BJ (cell line): ENCODE data around the gene TMEM63C. TPM values are rescaled to one million over a fixed set of nuclear protein-coding genes. Genes with fewer than 3 reads are reported as not detected.

Experiments used
- CTCF ChIA-PET: fragments of 350-600 bp; formaldehyde crosslinking; extraction: SDS; loops from one replicate; lab custom pipeline; 2021; ENCODE audit warnings: antibody characterized with exemption, inconsistent platforms; lab: Yijun Ruan, JAX
- POLR2A ChIA-PET: fragments of 300-600 bp; sonication (Branson Sonifier 250); formaldehyde crosslinking; extraction: SDS; loops from one replicate; lab custom pipeline; 2021; ENCODE audit warnings: antibody characterized with exemption; lab: Charles Lee
- DNase-seq: peaks from one replicate; pipeline ENCODE4 v3.0.0-alpha.2; 2011; ENCODE audit warnings: low read depth
- H3K27me3 ChIP-seq: 2 replicates; pipeline ENCODE4 v1.6.0; 2011; ENCODE audit warnings: low read length; ENCODE audit not compliant: control insufficient read depth, insufficient read depth
- H3K36me3 ChIP-seq: 2 replicates; pipeline ENCODE4 v1.5.1; 2011; ENCODE audit warnings: low read length; ENCODE audit not compliant: control insufficient read depth, insufficient read depth
- H3K4me3 ChIP-seq: 2 replicates; pipeline ENCODE4 v1.5.1; 2011; ENCODE audit warnings: low read depth, mild to moderate bottlenecking, control low read depth, low read length
- polyA plus RNA-seq: library from polyadenylated mRNA; depleted of rRNA; stranded (reverse); fragments of >200 nt; gene quantifications from 2 replicates; pipeline ENCODE4 v1.2.3, GENCODE V29; 2011
- TF ChIP-seq, protein P1 (sequence below): IDR thresholded peaks from 2 replicates; pipeline ENCODE4 v1.5.1; 2011; ENCODE audit warnings: low read depth, mild to moderate bottlenecking, control low read depth, inconsistent platforms, low read length, moderate library complexity; ENCODE audit not compliant: insufficient read depth

Gene TMEM63C
- polyA plus RNA-seq, 1 experiment, result not detected

DNA sequence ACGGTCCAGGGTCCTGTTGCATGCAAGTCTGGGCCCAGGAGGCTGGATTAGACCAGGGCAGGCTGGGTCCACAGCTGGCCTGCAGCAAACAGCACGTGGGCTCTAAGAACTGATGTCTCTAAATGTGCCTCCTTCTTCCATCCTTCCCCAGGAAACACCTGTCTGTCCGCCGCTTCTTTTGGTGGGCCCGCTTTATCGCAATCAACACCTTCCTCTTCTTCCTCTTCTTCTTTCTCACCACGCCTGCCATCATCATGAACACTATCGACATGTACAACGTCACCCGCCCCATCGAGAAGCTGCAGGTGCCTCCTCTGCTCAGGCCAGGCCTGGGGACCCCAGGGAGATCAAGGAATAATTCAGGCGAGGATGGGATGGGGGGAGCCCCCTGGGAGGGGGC, 61.2 kb downstream of the TMEM63C start:
- TF ChIP-seq, protein P1, sequence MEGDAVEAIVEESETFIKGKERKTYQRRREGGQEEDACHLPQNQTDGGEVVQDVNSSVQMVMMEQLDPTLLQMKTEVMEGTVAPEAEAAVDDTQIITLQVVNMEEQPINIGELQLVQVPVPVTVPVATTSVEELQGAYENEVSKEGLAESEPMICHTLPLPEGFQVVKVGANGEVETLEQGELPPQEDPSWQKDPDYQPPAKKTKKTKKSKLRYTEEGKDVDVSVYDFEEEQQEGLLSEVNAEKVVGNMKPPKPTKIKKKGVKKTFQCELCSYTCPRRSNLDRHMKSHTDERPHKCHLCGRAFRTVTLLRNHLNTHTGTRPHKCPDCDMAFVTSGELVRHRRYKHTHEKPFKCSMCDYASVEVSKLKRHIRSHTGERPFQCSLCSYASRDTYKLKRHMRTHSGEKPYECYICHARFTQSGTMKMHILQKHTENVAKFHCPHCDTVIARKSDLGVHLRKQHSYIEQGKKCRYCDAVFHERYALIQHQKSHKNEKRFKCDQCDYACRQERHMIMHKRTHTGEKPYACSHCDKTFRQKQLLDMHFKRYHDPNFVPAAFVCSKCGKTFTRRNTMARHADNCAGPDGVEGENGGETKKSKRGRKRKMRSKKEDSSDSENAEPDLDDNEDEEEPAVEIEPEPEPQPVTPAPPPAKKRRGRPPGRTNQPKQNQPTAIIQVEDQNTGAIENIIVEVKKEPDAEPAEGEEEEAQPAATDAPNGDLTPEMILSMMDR, result no peak
- Histone ChIP-seq H3K27me3 (no peaks in the 10 kb centered on the region; the same call in 1 of the 2 replicates), H3K4me3 (no peak overlapping the region), H3K36me3 (no peaks in the 10 kb centered on the region)
- CTCF ChIA-PET, result no interaction called here
- no peak for DNase-seq
- POLR2A ChIA-PET, result no interaction called here

DNA sequence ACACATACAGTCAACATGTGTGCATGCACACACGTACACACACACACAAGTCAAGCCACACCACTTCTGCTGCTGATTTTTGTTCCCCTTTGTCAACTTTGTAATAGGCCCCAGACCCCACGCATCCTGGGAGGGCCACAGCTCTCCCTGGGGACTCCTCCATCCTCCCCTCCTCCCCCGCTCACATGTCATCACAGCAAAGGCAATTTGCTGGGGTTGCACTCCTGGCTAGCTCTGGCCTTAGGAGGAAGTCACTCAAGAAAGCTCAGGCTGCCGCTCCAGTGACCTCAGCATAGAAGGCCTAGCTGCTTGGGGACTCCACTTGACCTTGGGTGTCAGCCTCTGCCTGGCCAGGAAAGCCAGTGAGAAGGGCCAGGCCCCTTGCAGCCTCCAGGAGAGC, 62.3 kb downstream of the TMEM63C start:
- H3K36me3 ChIP-seq, result no peaks in the 10 kb centered on the region
- POLR2A ChIA-PET, result no interaction called here
- no peak for DNase-seq
- TF ChIP-seq, protein P1, result no peak
- CTCF ChIA-PET, result no interaction called here
- no peak overlapping the region for H3K4me3 ChIP-seq
- H3K27me3 ChIP-seq, result no peaks in the 10 kb centered on the region

DNA sequence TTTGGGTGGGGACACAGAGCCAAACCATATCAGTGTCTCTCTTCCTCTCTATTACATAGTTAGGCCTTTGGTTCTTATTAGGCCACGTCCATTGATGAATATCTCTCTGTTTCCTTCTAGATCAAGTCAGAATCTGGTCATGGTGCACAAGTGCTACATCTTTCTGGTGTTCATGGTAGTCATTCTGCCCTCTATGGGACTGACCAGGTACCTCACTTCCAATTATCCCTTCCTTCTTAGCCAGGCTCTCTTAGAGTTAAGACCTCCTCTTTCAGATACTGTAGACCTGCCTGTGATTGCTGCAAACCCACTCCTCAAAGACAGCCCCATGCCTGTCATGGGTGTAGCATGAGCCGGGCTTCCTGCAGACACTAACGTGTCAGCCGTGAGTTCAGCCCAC, 64.2 kb downstream of the TMEM63C start:
- POLR2A ChIA-PET, result no interaction called here

DNA sequence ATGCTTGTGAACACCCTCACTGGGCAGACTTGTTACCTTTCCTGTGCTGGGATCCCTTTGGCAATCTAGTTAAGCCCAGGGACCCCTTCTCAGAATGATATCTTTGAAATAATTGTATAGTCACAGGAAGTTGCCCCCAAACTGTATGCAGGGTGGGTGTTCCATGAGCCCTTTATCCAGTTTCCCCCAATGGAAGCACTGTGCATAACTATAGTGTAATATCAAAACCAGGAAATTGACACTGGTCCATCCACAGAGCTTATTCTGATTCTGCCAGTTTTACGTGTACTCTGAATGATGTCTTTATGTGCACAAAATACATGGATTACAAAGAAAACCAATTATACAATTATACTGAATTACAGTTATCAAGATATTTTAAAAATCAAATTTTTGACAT, 65.2 kb downstream of the TMEM63C start:
- CTCF ChIA-PET, result no interaction called here
- POLR2A ChIA-PET, result no interaction called here
- DNase-seq, result no peak

More for the DNA sequence above, 64.2 kb downstream of the TMEM63C start:
- TF ChIP-seq, protein P1, result no peak
- Histone ChIP-seq H3K4me3 (no peak overlapping the region), H3K27me3 (no peaks in the 10 kb centered on the region), H3K36me3 (no peaks in the 10 kb centered on the region)
- CTCF ChIA-PET, result interaction anchor here (1.1 kb wide), 1 partner anchor 17 kb away, joined by 3 read pairs; no protein-coding TSS in a partner anchor
- no peak for DNase-seq

DNA sequence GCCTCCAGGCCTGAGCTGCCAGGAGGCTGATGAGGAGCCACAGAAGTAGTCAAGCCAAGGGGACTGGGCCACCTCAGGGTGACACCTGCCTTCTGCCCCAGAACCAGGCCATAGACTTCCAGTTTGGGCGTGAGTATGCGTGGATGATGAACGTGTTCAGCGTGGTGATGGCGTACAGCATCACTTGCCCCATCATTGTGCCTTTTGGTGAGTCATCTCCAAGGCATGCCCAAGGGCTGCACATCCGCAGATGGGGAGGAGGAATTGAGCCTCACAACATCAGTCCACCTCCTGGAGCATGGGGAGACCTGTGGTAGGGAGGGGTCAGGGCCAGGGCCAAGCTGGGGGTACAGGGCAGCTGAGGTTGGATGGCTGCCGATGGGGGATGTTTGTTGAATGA, 67.1 kb downstream of the TMEM63C start:
- H3K36me3 ChIP-seq, result no peaks in the 10 kb centered on the region
- TF ChIP-seq, protein P1, result no peak
- H3K27me3 ChIP-seq, result no peaks in the 10 kb centered on the region
- DNase-seq, result no peak
- ChIA-PET CTCF (no interaction called here), POLR2A (no interaction called here)
- no peak overlapping the region for H3K4me3 ChIP-seq

More for the DNA sequence above, 65.2 kb downstream of the TMEM63C start:
- TF ChIP-seq, protein P1, result no peak
- Histone ChIP-seq H3K36me3 (no peaks in the 10 kb centered on the region), H3K27me3 (no peaks in the 10 kb centered on the region), H3K4me3 (no peak overlapping the region)
